ENCODE results near the gene LRRD1.

The LRRD1 gene

DNA sequence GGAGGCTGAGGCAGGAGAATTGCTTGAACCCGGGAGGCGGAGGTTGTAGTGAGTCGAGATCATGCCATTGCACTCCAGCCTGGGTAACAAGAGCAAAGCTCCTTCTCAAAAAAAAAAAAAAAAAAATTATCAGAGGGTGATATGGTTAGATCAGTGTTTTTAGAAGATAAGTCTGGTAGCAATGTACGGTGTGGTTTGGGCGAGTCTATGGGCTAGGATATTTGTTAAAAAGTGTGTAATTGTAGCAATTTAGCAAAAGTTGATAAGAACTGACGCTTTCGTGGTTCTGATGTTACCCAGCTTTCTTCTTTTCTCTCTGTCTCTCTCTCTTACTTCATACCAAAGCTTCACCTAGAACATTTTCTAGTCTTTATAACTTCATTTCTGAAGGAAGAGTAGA is 37.8 kb downstream of the LRRD1 start:
- TF ChIP-seq, protein P1, sequence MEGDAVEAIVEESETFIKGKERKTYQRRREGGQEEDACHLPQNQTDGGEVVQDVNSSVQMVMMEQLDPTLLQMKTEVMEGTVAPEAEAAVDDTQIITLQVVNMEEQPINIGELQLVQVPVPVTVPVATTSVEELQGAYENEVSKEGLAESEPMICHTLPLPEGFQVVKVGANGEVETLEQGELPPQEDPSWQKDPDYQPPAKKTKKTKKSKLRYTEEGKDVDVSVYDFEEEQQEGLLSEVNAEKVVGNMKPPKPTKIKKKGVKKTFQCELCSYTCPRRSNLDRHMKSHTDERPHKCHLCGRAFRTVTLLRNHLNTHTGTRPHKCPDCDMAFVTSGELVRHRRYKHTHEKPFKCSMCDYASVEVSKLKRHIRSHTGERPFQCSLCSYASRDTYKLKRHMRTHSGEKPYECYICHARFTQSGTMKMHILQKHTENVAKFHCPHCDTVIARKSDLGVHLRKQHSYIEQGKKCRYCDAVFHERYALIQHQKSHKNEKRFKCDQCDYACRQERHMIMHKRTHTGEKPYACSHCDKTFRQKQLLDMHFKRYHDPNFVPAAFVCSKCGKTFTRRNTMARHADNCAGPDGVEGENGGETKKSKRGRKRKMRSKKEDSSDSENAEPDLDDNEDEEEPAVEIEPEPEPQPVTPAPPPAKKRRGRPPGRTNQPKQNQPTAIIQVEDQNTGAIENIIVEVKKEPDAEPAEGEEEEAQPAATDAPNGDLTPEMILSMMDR (IDR thresholded peaks at IDR 0.05; ENCODE audit: low read depth, low read length), result no peak
- in situ Hi-C loops (cut with HindIII; ENCODE audit: low sequenced_read_pairs), result no loop called here
- H3K4me3 ChIP-seq (ENCODE audit: low read depth, low read length), result no peak overlapping the region
- no peak for DNase-seq (ENCODE audit: low read depth, low spot score)

DNA sequence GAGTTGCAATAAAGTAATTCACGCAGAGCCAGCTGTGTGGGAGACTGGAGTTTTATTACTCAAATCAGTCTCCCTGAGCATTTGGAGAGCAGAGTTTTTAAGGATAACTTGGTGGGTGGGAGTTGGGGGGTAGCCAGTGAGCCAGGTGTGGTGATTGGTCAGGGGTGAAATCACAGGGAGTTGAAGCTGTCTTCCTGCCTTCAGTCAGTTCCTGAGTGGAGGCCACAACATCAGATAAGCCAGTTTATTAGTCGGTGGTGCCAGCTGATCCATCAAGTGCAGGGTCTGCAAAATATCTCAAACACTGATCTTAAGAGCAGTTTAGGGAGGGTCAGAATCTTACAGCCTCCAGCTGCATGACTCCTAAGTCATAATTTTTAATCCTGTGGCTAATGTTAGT is 41.4 kb downstream of the LRRD1 start:
- DNase-seq (ENCODE audit: low read depth, low spot score), result no peak
- in situ Hi-C loops (cut with HindIII; ENCODE audit: low sequenced_read_pairs), result no loop called here
- TF ChIP-seq, protein P1 (IDR thresholded peaks at IDR 0.05; ENCODE audit: low read depth, low read length), result no peak
- H3K4me3 ChIP-seq (ENCODE audit: low read depth, low read length), result no peak overlapping the region

- in situ Hi-C loops (cut with HindIII; ENCODE audit: low sequenced_read_pairs), result no loop called here
- DNase-seq (ENCODE audit: low read depth, low spot score), result no peak
- TF ChIP-seq, protein P1 (IDR thresholded peaks at IDR 0.05; ENCODE audit: low read depth, low read length), result no peak
- peak overlapping the region; percentile 82 for H3K4me3 ChIP-seq (ENCODE audit: low read depth, low read length)
These were observed 43.7 kb downstream of the LRRD1 start for GRCh38 chr7:92135052-92135889.

GRCh38 chr7:92134271-92135051 is 44.5 kb downstream of the LRRD1 start, which contains the start of gene CYP51A1:
TSS of gene CYP51A1 (minus strand) at chr7:92134477. CDS start at chr7:92134364, 113 bp downstream.
- H3K4me3 ChIP-seq (ENCODE audit: low read depth, low read length), result peak within 1 kb of the TSS; percentile 82
- TF ChIP-seq, protein P1 (IDR thresholded peaks at IDR 0.05; ENCODE audit: low read depth, low read length), result peak; percentile 2
- in situ Hi-C loops (cut with HindIII; ENCODE audit: low sequenced_read_pairs), result no loop called here
- DNase-seq (ENCODE audit: low read depth, low spot score), result peak; percentile 97

- in situ Hi-C loops (cut with HindIII; ENCODE audit: low sequenced_read_pairs), result no loop called here
- H3K4me3 ChIP-seq (ENCODE audit: low read depth, low read length), result peak overlapping the region; percentile 82
- DNase-seq (ENCODE audit: low read depth, low spot score), result peak; percentile 61
- TF ChIP-seq, protein P1 (IDR thresholded peaks at IDR 0.05; ENCODE audit: low read depth, low read length), result peak; percentile 87
These were observed 45.1 kb downstream of the LRRD1 start for GRCh38 chr7:92133737-92134270.

DNA sequence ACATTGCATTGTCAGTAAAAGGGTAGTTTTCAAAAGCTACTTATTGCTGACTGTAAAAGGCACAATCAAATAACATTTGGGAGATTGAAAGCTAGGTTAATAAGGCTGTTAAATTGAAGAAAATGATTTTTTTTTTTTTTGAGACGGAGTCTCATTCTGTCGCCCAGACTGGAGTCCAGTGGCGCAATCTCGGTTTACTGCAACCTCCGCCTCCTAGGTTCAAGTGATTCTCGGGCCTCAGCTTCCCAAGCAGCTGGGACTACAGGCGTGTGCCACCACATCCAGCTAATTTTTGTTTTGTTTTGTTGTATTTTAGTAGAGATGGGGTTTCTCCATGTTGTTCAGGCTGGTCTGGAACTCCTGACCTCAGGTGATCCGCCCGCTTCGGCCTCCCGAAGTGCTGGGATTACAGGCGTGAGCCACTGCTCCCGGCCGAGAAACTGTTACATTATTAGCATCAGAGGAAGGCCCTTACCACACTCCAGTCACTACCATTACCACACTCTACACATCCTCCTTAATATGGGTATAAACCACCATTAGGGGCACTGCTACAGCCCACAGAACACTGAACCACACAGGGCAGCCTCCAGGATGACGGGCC is 45.7 kb downstream of the LRRD1 start:
- TF ChIP-seq, protein P1 (IDR thresholded peaks at IDR 0.05; ENCODE audit: low read depth, low read length), result no peak
- DNase-seq (ENCODE audit: low read depth, low spot score), result no peak
- in situ Hi-C loops (cut with HindIII; ENCODE audit: low sequenced_read_pairs), result no loop called here
- H3K4me3 ChIP-seq (ENCODE audit: low read depth, low read length), result peak overlapping the region; percentile 82
